NCI-H345 treated with DMSO at 0.1 percent for 48 hours (cell line): ENCODE results near the gene CNP.
"Not testable (repeated sequence)": the region's sequence is repeated elsewhere in the genome, so short reads cannot be mapped to it uniquely, and the experiment has no call there.

Experiments
- DNase-seq: peaks from one replicate; lab custom pipeline; 2025; ENCODE audit not compliant: unreplicated experiment; lab: John Stamatoyannopoulos, UW

The CNP gene

GRCh38 chr17:42001729-42002128 is 35.1 kb downstream of the CNP start:
- DNase-seq = no peak

GRCh38 chr17:42002175-42002791 is 35.7 kb downstream of the CNP start:
- DNase-seq = no peak

GRCh38 chr17:42002792-42003301 is 36.3 kb downstream of the CNP start:
- no peak for DNase-seq

DNA sequence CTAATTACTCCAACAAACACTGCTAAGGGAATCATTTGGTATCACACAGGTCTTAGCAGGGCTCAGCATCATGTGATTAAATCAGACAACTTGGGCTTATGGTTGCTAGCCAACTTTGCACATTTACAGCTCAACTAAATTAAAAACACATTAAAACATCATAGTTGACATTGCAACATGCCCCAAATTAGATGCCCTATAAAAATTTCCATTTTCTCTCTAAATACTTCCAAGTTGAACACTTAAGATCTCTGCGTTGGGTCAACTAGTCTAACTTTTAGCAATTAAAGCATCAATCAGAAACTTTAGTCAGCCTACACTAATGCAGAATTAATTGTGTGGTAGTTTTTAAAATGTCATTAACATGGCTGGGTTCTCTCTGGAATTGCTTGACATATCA is 38.6 kb downstream of the CNP start:
- DNase-seq = no peak

DNA sequence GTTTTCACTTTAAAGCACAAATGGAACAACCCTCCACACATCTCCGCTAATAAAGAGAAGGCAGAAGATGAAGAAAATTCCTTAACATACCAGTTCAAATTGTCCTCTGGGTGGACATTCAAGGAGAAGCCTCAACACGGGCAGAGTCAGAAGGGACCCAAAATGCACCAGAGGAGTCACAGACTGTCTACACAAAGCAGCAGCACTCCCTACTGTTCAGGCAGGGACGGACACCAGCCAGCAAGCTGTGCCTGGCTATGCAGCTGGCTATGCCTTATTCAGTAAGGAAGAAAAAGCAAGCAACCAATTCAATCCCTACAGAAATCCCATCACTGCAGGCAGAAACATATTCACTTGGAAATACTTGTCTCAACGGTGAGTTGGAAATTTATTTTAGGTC is 42.6 kb downstream of the CNP start:
- no peak for DNase-seq

GRCh38 chr17:42010266-42010680 is 43.7 kb downstream of the CNP start:
- DNase-seq = not testable (repeated sequence)

GRCh38 chr17:42010898-42011516 is 44.4 kb downstream of the CNP start:
- DNase-seq = no peak

- DNase-seq = not testable (repeated sequence)
Measured at GRCh38 chr17:42012363-42012762, 45.8 kb downstream of the CNP start.

GRCh38 chr17:42013740-42014139 is 47.1 kb downstream of the CNP start:
- DNase-seq = not testable (repeated sequence)

GRCh38 chr17:42016411-42016831 is 49.8 kb downstream of the CNP start:
- DNase-seq = no peak

DNA sequence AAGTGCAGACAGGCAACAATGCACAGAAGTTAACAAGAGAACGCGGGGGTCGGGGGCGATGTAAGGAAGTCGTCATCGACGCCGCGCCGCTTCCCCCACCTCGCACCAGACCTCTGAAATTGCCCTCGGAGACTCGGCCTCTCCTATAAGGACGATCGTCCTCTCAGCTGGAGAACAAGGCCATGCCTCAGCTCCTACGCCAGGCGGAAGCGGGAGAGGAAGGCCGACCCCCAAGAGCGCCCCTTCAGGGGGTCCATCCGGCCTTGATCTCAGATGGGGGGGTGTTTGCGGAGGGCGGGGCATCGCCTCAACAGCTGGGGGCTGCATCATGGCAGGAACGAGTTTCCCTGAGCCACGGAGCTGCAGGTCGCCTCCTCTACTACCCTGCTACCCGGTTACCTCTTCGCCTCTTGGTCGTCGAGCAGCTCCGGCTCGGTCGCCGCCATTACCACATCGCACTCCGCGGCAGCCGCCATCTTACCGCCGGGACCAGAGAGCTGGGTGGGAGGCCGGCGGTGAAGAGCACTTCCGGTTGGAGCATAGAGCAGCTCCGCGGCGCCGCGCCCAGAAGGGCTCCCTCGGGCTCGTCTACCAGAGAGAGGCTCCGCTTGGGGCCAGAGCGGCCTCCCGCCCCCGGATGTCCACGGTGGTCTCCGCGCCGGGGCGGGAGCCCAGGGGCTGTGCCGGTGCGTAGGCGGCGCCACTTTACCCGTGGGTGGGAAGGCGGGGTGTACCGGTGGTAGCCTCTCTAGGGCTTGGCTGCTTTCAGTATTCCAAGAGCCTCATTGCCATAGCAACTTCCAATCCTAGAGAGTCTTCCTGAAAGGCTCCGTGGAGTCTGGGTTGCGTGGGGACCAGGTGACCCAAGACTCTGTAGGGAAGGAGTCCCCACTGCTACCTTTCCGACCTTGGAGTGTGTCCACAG is 50.6 kb downstream of the CNP start, which contains the start of gene DNAJC7:
Gene DNAJC7 (minus strand): TSS at position 499 of the 925 bp plus-strand sequence. CDS start 23 bp downstream, at position 476.
- DNase-seq = peak; percentile 91

DNA sequence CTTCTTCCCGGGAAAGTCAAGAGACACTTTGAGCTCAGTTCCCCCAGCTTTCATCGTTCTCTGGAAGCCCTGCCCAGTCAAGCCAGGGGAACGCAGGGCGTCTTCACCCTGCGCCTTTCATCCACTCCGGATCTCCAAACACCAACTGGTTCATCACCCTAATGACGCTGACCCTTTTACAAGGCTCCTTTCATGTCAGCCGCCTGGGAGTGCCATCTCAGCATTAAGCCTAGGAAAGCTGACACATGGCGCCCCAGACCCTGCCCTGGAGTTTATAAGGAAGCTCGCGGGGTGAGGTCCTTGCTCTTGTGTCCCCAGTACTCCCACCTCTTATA is 51.2 kb downstream of the CNP start:
- no peak for DNase-seq

- no peak for DNase-seq
Measured at GRCh38 chr17:42018339-42018738, 51.7 kb downstream of the CNP start.

- no peak for DNase-seq
Measured at GRCh38 chr17:42018988-42019387, 52.4 kb downstream of the CNP start.

GRCh38 chr17:42019509-42020404 is 53.2 kb downstream of the CNP start, which contains the start of gene NKIRAS2:
Gene NKIRAS2 (plus strand): TSS chr17:42020090. CDS start chr17:42021578, 1,488 bp downstream.
- DNase-seq = peak; percentile 73

- DNase-seq = not testable (repeated sequence)
Measured at GRCh38 chr17:42020845-42021244, 54.2 kb downstream of the CNP start.

DNA sequence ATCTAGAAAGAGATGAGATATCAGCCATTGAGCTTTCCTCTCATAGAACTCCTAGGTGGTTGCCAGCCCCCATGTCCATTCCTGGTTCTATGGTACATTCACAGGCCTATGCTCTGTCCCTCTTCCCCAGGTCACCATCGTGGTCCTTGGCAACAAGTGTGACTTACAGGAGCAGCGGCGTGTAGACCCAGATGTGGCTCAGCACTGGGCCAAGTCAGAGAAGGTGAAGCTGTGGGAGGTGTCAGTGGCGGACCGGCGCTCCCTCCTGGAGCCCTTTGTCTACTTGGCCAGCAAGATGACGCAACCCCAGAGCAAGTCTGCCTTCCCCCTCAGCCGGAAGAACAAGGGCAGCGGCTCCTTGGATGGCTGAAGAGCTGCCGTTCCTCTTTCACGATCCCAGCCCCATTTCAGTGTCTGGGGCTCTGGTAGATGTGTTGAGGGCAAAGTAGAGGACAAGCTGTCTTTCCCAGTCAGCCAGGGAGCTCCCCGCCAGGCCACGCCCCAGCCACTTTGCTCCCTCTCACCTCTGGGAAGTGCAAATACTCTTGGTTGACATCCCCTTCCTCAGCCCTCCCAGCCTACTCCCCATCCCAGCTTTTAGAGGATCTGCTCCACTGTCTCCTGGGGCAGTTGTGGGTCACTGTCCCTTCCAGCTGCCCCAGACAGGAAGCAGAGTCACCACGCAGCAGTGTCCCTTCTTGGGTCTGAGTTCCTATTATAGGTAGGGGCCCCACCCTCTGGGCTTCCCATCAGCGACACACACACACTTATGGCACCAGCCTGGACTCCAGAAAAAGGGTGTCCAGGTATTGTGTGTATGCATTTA is 57.1 kb downstream of the CNP start:
- no peak for DNase-seq

DNA sequence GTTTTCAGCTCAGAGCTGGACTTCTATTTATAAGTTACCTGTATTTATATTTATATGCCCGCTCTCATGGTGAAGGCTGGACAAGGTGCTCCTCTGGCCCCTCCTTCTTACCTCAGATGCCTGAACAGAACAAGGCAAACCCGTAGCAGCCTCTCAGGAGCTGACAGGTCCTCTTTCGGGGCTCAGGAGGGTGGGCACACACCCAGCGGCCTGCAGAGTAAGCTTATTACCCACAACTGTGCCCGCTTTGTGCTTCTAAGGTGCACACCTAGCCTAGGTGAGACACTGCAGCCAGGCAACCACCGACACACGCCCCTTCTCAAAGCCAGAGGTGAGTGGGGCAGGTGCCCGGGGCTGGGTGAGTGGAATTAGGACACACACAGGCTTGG is 58.6 kb downstream of the CNP start:
- no peak for DNase-seq

DNA sequence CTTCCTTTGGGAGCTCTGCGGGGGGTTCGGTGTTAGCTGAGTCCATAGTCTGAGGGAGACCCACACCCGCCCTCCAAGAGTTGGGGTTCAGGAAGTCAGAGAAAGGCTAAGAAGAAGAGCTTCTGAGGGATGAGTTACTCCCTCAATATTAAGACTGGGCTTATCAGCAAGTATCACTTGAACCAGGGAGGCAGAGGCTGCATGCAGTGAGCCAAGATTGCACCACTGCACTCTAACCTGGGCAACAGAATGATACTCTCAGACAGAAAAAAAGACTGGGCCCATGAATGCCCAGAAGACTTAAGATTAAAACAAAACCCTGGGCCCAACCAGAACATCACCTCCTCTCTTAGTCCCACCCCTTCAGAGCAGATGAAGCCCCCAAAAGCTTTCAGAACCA is 59.3 kb downstream of the CNP start:
- no peak for DNase-seq
